Measurements from ENCODE around the gene WDCP. TPM values are rescaled to one million over a fixed set of nuclear protein-coding genes. Genes with fewer than 3 reads are reported as not detected.

The WDCP gene
- total and polyA plus RNA-seq, 2 donors (not counting 3 experiments of a cell fraction or from before 2014, with no cell fraction given) = 9.6 to 15.4 TPM

GRCh38 chr2:24050041-24050979, 3.1 kb upstream of the WDCP start:
- peaks cover 11% of the 10 kb centered on the region for H3K79me2 ChIP-seq (ENCODE audit: control insufficient read depth, insufficient read depth, low read length)
- dilution Hi-C loops (cut with MboI; ENCODE audit: extremely low pct_ligation_motif_present, low sequenced_read_pairs) (no loop called here), intact Hi-C loops (cut with micrococcal nuclease) (no loop called here)
- TF ChIP-seq GATA2 (IDR thresholded peaks at IDR 0.05; ENCODE audit: insufficient read depth, insufficient read length, low read depth, low read length) = no peak
- no peak for TF ChIP-seq POLR2AphosphoS5 (IDR thresholded peaks at IDR 0.05; ENCODE audit: insufficient read depth, low read depth, low read length)
- no peak for TF ChIP-seq EZH2 (IDR thresholded peaks at IDR 0.05; ENCODE audit: borderline replicate concordance, low read depth, low read length, severe bottlenecking)
- TF ChIP-seq, protein P1, sequence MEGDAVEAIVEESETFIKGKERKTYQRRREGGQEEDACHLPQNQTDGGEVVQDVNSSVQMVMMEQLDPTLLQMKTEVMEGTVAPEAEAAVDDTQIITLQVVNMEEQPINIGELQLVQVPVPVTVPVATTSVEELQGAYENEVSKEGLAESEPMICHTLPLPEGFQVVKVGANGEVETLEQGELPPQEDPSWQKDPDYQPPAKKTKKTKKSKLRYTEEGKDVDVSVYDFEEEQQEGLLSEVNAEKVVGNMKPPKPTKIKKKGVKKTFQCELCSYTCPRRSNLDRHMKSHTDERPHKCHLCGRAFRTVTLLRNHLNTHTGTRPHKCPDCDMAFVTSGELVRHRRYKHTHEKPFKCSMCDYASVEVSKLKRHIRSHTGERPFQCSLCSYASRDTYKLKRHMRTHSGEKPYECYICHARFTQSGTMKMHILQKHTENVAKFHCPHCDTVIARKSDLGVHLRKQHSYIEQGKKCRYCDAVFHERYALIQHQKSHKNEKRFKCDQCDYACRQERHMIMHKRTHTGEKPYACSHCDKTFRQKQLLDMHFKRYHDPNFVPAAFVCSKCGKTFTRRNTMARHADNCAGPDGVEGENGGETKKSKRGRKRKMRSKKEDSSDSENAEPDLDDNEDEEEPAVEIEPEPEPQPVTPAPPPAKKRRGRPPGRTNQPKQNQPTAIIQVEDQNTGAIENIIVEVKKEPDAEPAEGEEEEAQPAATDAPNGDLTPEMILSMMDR (IDR thresholded peaks at IDR 0.05; ENCODE audit: extremely low read depth in 1 of 2, insufficient read depth in 1 of 2, low read depth in 1 of 2, low read length in 2 of 2) = no peak
- TF ChIP-seq MYC (IDR thresholded peaks at IDR 0.05; ENCODE audit: low read depth, low read length) = no peak
- no peak for TF ChIP-seq MAX (IDR thresholded peaks at IDR 0.05; ENCODE audit: insufficient read depth, insufficient read length)
- TF ChIP-seq POLR2A (IDR thresholded peaks at IDR 0.05; ENCODE audit: low read depth, low read length) = no peak
- no peak for TF ChIP-seq FOS (IDR thresholded peaks at IDR 0.05; ENCODE audit: borderline replicate concordance, insufficient read depth, low read length)
- TF ChIP-seq JUN (IDR thresholded peaks at IDR 0.05; ENCODE audit: borderline replicate concordance, insufficient read depth, insufficient read length, low read depth) = no peak
- H4K20me1 ChIP-seq (replicated peaks; ENCODE audit: control insufficient read depth, extremely low read depth, insufficient read depth, low read length) = no peaks in the 10 kb centered on the region
- no peaks in the 10 kb centered on the region for H3K9me1 ChIP-seq (replicated peaks; ENCODE audit: control insufficient read depth, extremely low read depth, insufficient read depth, low read length)
- no peaks in the 10 kb centered on the region for H3K9me3 ChIP-seq (replicated peaks; ENCODE audit: control insufficient read depth, insufficient read depth, low read length)
- peak overlapping the region; percentile 75 to 93 (median 77) for H3K4me3 ChIP-seq (replicated peaks in 1 of 3; ENCODE audit: insufficient read depth in 1 of 3, low read depth in 1 of 3, low read length in 3 of 3)
- H3K27me3 ChIP-seq (ENCODE audit: control insufficient read depth in 2 of 2, insufficient read depth in 2 of 2, low read length in 2 of 2) = no peaks in the 10 kb centered on the region
- FAIRE-seq (peak; percentile 4), DNase-seq (ENCODE audit: low read depth, low spot score) (peak; percentile 21)
- TSS peak; percentile 11 for BruUV-seq (replicated peaks)
- ChIA-PET POLR2A (interaction anchor here (0.9 to 1.0 kb wide), 2 partner anchors 33 to 123 kb away, joined by 3 read pairs; partner anchors contain the start of gene ATAD2B), CTCF (interaction anchor here (1.0 to 2.7 kb wide), 6 partner anchors 9 to 226 kb away, joined by 3 to 8 read pairs (median 3); partner anchors contain the start of genes ATAD2B and TP53I3)
- peak overlapping the region; percentile 77 for H2AFZ ChIP-seq (ENCODE audit: low read depth, low read length)
- H3K4me1 ChIP-seq (ENCODE audit: control insufficient read depth, extremely low read depth, insufficient read depth, low read length) = peaks cover 23% of the 10 kb centered on the region
- H3K27ac ChIP-seq (ENCODE audit: insufficient read depth, low read depth, low read length) = no peak overlapping the region
- no peaks in the 10 kb centered on the region for H3K36me3 ChIP-seq (ENCODE audit: control insufficient read depth in 2 of 2, extremely low read depth in 1 of 2, insufficient read depth in 2 of 2, low read length in 2 of 2)
- peak overlapping the region; percentile 60 for H3K4me2 ChIP-seq (ENCODE audit: insufficient read depth, low read length)
- H3K9ac ChIP-seq (replicated peaks; ENCODE audit: extremely low read depth, insufficient read depth, low read length) = peak overlapping the region; percentile 41
